HG03575 (cell line): ENCODE data around the gene SCAF4.

ENCODE experiments used
- ATAC-seq: cut with Tn5 transposase; IDR thresholded peaks from one replicate; pipeline ENCODE4 v1.9.1; 2021; ENCODE audit not compliant: unreplicated experiment, insufficient number of reproducible peaks, low FRiP score; ENCODE audit errors: extremely low read depth

SCAF4 gene

GRCh38 chr21:31720739-31721138, 11.2 kb downstream of the SCAF4 start:
- ATAC-seq = no peak

GRCh38 chr21:31720330-31720729, 11.6 kb downstream of the SCAF4 start:
- no peak for ATAC-seq

GRCh38 chr21:31716106-31716505, 15.8 kb downstream of the SCAF4 start:
- ATAC-seq = no peak

- no peak for ATAC-seq
Observed at GRCh38 chr21:31714741-31715365, 17.1 kb downstream of the SCAF4 start.

- ATAC-seq = no peak
Observed at GRCh38 chr21:31713973-31714740, 17.8 kb downstream of the SCAF4 start.

GRCh38 chr21:31713115-31713514, 18.8 kb downstream of the SCAF4 start:
- no peak for ATAC-seq

GRCh38 chr21:31711745-31712285, 20.1 kb downstream of the SCAF4 start:
- ATAC-seq = no peak

GRCh38 chr21:31711326-31711725, 20.6 kb downstream of the SCAF4 start:
- no peak for ATAC-seq

GRCh38 chr21:31710586-31710985, 21.3 kb downstream of the SCAF4 start:
- ATAC-seq = no peak

GRCh38 chr21:31708541-31708940, 23.4 kb downstream of the SCAF4 start:
- no peak for ATAC-seq

GRCh38 chr21:31707499-31707898, 24.4 kb downstream of the SCAF4 start:
- no peak for ATAC-seq

- no peak for ATAC-seq
Observed at GRCh38 chr21:31706562-31706961, 25.4 kb downstream of the SCAF4 start.

- no peak for ATAC-seq
Observed at GRCh38 chr21:31700040-31700439, 31.9 kb downstream of the SCAF4 start.

GRCh38 chr21:31698461-31698860, 33.5 kb downstream of the SCAF4 start:
- no peak for ATAC-seq

- ATAC-seq = no peak
Observed at GRCh38 chr21:31696424-31696823, 35.5 kb downstream of the SCAF4 start.

- no peak for ATAC-seq
Observed at GRCh38 chr21:31693222-31693621, 38.7 kb downstream of the SCAF4 start.

- ATAC-seq = no peak
Observed at GRCh38 chr21:31688603-31689368, 43.1 kb downstream of the SCAF4 start.

GRCh38 chr21:31687108-31687507, 44.8 kb downstream of the SCAF4 start:
- no peak for ATAC-seq

- no peak for ATAC-seq
Observed at GRCh38 chr21:31686272-31686915, 45.5 kb downstream of the SCAF4 start.
